ENCODE measurements around the gene DDX43. TPM values are rescaled to one million over a fixed set of nuclear protein-coding genes. Genes with fewer than 3 reads are reported as not detected.

The DDX43 gene
- total RNA-seq, 1 experiment from 2014 or later = not detected

GRCh38 chr6:73443555-73443954 is 48.9 kb downstream of the DDX43 start:
- Mint-ChIP-seq H3K27me3 (ENCODE audit: insufficient read depth, unreplicated experiment) (no peaks in the 10 kb centered on the region), H3K36me3 (ENCODE audit: insufficient read depth, unreplicated experiment) (peaks cover 62% of the 10 kb centered on the region), H3K27ac (ENCODE audit: low read depth, unreplicated experiment) (no peak overlapping the region), H3K4me1 (ENCODE audit: insufficient read depth, unreplicated experiment) (peaks cover 19% of the 10 kb centered on the region), H3K9me3 (ENCODE audit: unreplicated experiment) (no peaks in the 10 kb centered on the region), H3K4me3 (ENCODE audit: unreplicated experiment) (no peak overlapping the region)
- TF ChIP-seq, protein P1, sequence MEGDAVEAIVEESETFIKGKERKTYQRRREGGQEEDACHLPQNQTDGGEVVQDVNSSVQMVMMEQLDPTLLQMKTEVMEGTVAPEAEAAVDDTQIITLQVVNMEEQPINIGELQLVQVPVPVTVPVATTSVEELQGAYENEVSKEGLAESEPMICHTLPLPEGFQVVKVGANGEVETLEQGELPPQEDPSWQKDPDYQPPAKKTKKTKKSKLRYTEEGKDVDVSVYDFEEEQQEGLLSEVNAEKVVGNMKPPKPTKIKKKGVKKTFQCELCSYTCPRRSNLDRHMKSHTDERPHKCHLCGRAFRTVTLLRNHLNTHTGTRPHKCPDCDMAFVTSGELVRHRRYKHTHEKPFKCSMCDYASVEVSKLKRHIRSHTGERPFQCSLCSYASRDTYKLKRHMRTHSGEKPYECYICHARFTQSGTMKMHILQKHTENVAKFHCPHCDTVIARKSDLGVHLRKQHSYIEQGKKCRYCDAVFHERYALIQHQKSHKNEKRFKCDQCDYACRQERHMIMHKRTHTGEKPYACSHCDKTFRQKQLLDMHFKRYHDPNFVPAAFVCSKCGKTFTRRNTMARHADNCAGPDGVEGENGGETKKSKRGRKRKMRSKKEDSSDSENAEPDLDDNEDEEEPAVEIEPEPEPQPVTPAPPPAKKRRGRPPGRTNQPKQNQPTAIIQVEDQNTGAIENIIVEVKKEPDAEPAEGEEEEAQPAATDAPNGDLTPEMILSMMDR (IDR thresholded peaks at IDR 0.05; ENCODE audit: unreplicated experiment) = no peak
- no peak for DNase-seq (ENCODE audit: unreplicated experiment)
- intact Hi-C loops (cut with micrococcal nuclease) = no loop called here
- ChIA-PET CTCF (interaction anchor here (0.6 to 1.2 kb wide), 3 partner anchors 51 to 474 kb away, joined by 3 to 4 read pairs (median 3); no protein-coding TSS in a partner anchor), POLR2A (interaction anchor here (1.7 kb wide), 1 partner anchor 9 kb away, joined by 6 read pairs; the partner anchor contains the start of gene CGAS)
- BruUV-seq (replicated peaks) = no TSS peak

DNA sequence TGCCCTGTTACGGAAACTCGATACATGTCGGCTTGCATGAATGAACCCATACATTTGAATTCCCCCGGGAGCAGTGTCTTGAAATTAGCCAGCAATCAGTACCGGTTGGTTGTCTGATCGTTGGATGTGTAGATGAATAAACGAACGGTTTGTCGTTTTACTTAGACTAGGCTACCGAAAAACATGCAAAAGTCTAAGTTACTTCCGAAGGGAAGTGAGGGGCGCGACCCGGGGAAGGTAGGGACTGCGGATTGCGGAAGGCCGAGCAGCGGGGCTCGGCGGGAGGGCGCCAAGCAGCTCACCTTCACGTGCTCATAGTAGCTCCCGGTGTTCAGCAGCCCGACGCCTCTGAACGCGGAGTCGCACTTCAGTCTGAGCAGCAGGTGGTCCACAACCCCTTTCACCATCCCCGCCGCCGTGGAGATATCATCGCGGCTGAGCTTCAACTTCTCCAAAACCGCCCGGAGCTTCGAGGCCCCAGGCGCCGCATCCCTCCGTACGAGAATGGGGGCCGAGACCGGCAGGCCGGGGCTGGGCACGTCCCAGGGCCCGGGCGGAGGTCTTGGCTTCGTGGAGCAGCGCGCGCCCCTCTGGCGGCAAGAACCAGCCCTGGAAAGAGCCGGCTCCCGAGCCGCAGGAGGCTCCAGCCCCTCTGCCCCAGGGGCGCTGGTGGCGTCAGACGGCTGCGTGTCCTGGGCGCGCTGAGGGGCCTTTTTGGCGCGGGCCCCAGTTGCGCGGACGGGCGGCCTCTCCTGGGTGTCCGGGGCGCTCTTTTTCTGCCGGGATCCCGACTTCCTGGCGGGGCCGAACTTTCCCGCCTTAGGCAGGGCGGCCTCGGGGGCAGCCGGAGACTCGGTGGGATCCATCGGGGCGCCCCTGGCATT is 56.8 kb downstream of the DDX43 start:
- peak overlapping the region; percentile 89 for H3K4me3 Mint-ChIP-seq (ENCODE audit: unreplicated experiment)
- H3K4me1 Mint-ChIP-seq (ENCODE audit: insufficient read depth, unreplicated experiment) = peaks cover 25% of the 10 kb centered on the region
- CTCF ChIA-PET = interaction anchor here (0.9 to 2.0 kb wide), 3 partner anchors 10 to 1941 kb away, joined by 3 to 8 read pairs (median 3); partner anchors contain the start of gene MTO1
- H3K9me3 Mint-ChIP-seq (ENCODE audit: unreplicated experiment) = no peaks in the 10 kb centered on the region
- peaks cover 28% of the 10 kb centered on the region for H3K36me3 Mint-ChIP-seq (ENCODE audit: insufficient read depth, unreplicated experiment)
- DNase-seq (ENCODE audit: unreplicated experiment) = peak; percentile 54
- H3K27ac Mint-ChIP-seq (ENCODE audit: low read depth, unreplicated experiment) = peak overlapping the region; percentile 76
- no peaks in the 10 kb centered on the region for H3K27me3 Mint-ChIP-seq (ENCODE audit: insufficient read depth, unreplicated experiment)
- BruUV-seq (replicated peaks) = TSS peak; percentile 32
- POLR2A ChIA-PET = interaction anchor here (0.8 to 3.3 kb wide), 12 partner anchors 8 to 244 kb away, joined by 3 to 59 read pairs (median 4); partner anchors contain the start of genes EEF1A1 and MTO1
- TF ChIP-seq, protein P1 (IDR thresholded peaks at IDR 0.05; ENCODE audit: unreplicated experiment) = no peak
- intact Hi-C loops (cut with micrococcal nuclease) = no loop called here

DNA sequence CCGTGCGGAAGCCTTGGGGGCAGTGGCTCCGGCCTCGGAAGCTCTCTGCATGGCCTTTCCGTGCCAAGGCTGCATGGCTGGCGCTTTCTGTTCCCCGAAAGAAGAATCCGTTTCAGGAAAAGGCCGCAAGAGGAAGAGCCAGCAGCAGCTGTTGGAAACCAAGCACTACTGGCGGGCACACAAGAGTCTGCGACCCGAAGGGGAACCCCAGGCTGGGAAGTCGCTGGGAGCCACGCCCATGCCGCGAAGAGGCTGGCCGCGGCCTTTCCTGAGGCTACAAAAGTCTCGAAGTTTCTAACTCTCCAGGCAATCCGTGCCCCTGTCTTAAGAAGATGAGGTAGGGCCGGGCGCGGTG is 57.5 kb downstream of the DDX43 start, which contains the start of gene CGAS:
TSS of gene CGAS (minus strand) at position 191 of the 355 bp plus-strand sequence. CDS start at position 75, 116 bp downstream.
- TF ChIP-seq, protein P1 (IDR thresholded peaks at IDR 0.05; ENCODE audit: unreplicated experiment) = no peak
- peak; percentile 91 for DNase-seq (ENCODE audit: unreplicated experiment)
- BruUV-seq (replicated peaks) = no TSS peak
- Mint-ChIP-seq H3K9me3 (ENCODE audit: unreplicated experiment) (no peaks in the 10 kb centered on the region), H3K36me3 (ENCODE audit: insufficient read depth, unreplicated experiment) (peaks cover 28% of the 10 kb centered on the region), H3K4me1 (ENCODE audit: insufficient read depth, unreplicated experiment) (peaks cover 25% of the 10 kb centered on the region), H3K27me3 (ENCODE audit: insufficient read depth, unreplicated experiment) (no peaks in the 10 kb centered on the region), H3K27ac (ENCODE audit: low read depth, unreplicated experiment) (peak within 1 kb of the TSS; percentile 76), H3K4me3 (ENCODE audit: unreplicated experiment) (peak within 1 kb of the TSS; percentile 89)
- CTCF ChIA-PET = interaction anchor here (0.6 to 2.0 kb wide), 5 partner anchors 9 to 1941 kb away, joined by 3 to 8 read pairs (median 3); partner anchors contain the start of gene MTO1
- POLR2A ChIA-PET = interaction anchor here (0.8 to 3.3 kb wide), 12 partner anchors 8 to 201 kb away, joined by 3 to 59 read pairs (median 4); partner anchors contain the start of genes EEF1A1 and MTO1
- intact Hi-C loops (cut with micrococcal nuclease) = no loop called here
